SK-N-SH treated with all-trans-retinoic acid at 6 μM for 48 hours (cell line): Measurements from ENCODE around the gene TSKS.

Source experiments
- ATAC-seq: fragments of 200-7000 bp; cut with Tn5 transposase; 3 replicates; pipeline ENCODE4 v1.9.1; 2020; ENCODE audit warnings: mild to moderate bottlenecking, moderate library complexity
- ARNTL ChIP-seq: fragments of 450-650 bp; formaldehyde crosslinking; IDR thresholded peaks from 2 replicates; pipeline ENCODE4 v1.5.0; 2020; ENCODE audit warnings: low read depth, mild to moderate bottlenecking, moderate library complexity, borderline replicate concordance
- BACH2 ChIP-seq: fragments of 250-450 bp; sonication (Bioruptor Pico); IDR thresholded peaks from 2 replicates; pipeline ENCODE4 v1.9.0; 2021; ENCODE audit warnings: mild to moderate bottlenecking, borderline replicate concordance
- CREB5 ChIP-seq: fragments of 250-450 bp; sonication (Bioruptor Pico); IDR thresholded peaks from 2 replicates; pipeline ENCODE4 v1.5.1; 2020; ENCODE audit warnings: low read depth, mild to moderate bottlenecking, moderate library complexity
- CSDC2 ChIP-seq: fragments of 250-450 bp; sonication (Bioruptor Pico); IDR thresholded peaks from 2 replicates; pipeline ENCODE4 v1.5.0; 2020; ENCODE audit warnings: mild to moderate bottlenecking, moderate library complexity
- CSRNP3 ChIP-seq: fragments of 250-450 bp; sonication (Bioruptor Pico); IDR thresholded peaks from 2 replicates; pipeline ENCODE4 v1.5.1; 2021; ENCODE audit warnings: mild to moderate bottlenecking, moderate library complexity
- ESRRG ChIP-seq: fragments of 250-450 bp; sonication (Bioruptor Pico); IDR thresholded peaks from 2 replicates; pipeline ENCODE4 v1.6.1; 2021; ENCODE audit warnings: mild to moderate bottlenecking
- GLIS3 ChIP-seq: fragments of 250-450 bp; sonication (Bioruptor Pico); IDR thresholded peaks from 2 replicates; pipeline ENCODE4 v1.5.0; 2020; ENCODE audit warnings: mild to moderate bottlenecking, moderate library complexity
- ISL1 ChIP-seq: fragments of 250-450 bp; sonication (Bioruptor Pico); IDR thresholded peaks from 2 replicates; pipeline ENCODE4 v2.1.2; 2022; ENCODE audit warnings: mild to moderate bottlenecking, moderate library complexity
- OSR1 ChIP-seq: fragments of 250-450 bp; sonication (Bioruptor Pico); IDR thresholded peaks from 2 replicates; pipeline ENCODE4 v1.8.0; 2022; ENCODE audit warnings: moderate library complexity, mild to moderate bottlenecking, inconsistent platforms
- PATZ1 ChIP-seq: fragments of 250-450 bp; sonication (Bioruptor Pico); IDR thresholded peaks from 2 replicates; pipeline ENCODE4 v1.8.0; 2020; ENCODE audit warnings: mild to moderate bottlenecking, moderate library complexity, borderline replicate concordance
- POU6F1 ChIP-seq: fragments of 250-450 bp; sonication (Bioruptor Pico); IDR thresholded peaks from 2 replicates; pipeline ENCODE4 v1.8.0; 2021; ENCODE audit warnings: low read depth, mild to moderate bottlenecking, moderate library complexity, borderline replicate concordance
- PPARA ChIP-seq: fragments of 250-450 bp; sonication (Bioruptor Pico); IDR thresholded peaks from 2 replicates; pipeline ENCODE4 v1.5.0; 2020; ENCODE audit warnings: mild to moderate bottlenecking, borderline replicate concordance
- RARB ChIP-seq: fragments of 250-450 bp; sonication (Bioruptor Pico); IDR thresholded peaks from 2 replicates; pipeline ENCODE4 v1.8.0; 2021; ENCODE audit warnings: mild to moderate bottlenecking, moderate library complexity
- SNAI2 ChIP-seq: fragments of 250-450 bp; sonication (Bioruptor Pico); IDR thresholded peaks from 2 replicates; pipeline ENCODE4 v1.5.0; 2020; ENCODE audit warnings: mild to moderate bottlenecking, moderate library complexity
- TOX ChIP-seq: fragments of 250-450 bp; sonication (Bioruptor Pico); IDR thresholded peaks from 2 replicates; pipeline ENCODE4 v1.8.0; 2021; ENCODE audit warnings: mild to moderate bottlenecking, moderate library complexity, borderline replicate concordance
- TSHZ2 ChIP-seq: fragments of 250-450 bp; sonication (Bioruptor Pico); IDR thresholded peaks from 2 replicates; pipeline ENCODE4 v1.5.0; 2020; ENCODE audit warnings: mild to moderate bottlenecking, moderate library complexity
- ZC3H10 ChIP-seq: fragments of 250-450 bp; sonication (Bioruptor Pico); IDR thresholded peaks from 2 replicates; pipeline ENCODE4 v1.5.1; 2021; ENCODE audit warnings: mild to moderate bottlenecking, moderate library complexity
- ZFP3 ChIP-seq: fragments of 250-450 bp; sonication (Bioruptor Pico); IDR thresholded peaks from 2 replicates; pipeline ENCODE4 v1.5.0; 2020; ENCODE audit warnings: mild to moderate bottlenecking, moderate library complexity
- ZFP30 ChIP-seq: fragments of 450-650 bp; formaldehyde crosslinking; IDR thresholded peaks from 2 replicates; pipeline ENCODE4 v1.5.0; 2022; ENCODE audit warnings: mild to moderate bottlenecking, moderate library complexity
- ZNF565 ChIP-seq: fragments of 450-650 bp; formaldehyde crosslinking; conservative IDR thresholded peaks from 2 replicates; pipeline ENCODE4 v1.5.0; 2020; ENCODE audit warnings: low read depth, mild to moderate bottlenecking, moderate library complexity
- ZNF70 ChIP-seq: fragments of 450-650 bp; formaldehyde crosslinking; IDR thresholded peaks from 2 replicates; pipeline ENCODE4 v1.5.0; 2020; ENCODE audit warnings: mild to moderate bottlenecking, moderate library complexity
- ZNF8 ChIP-seq: fragments of 450-650 bp; formaldehyde crosslinking; IDR thresholded peaks from 2 replicates; pipeline ENCODE4 v1.5.0; 2020; ENCODE audit warnings: mild to moderate bottlenecking, moderate library complexity

TSKS gene

GRCh38 chr19:49791776-49792445 lies 28.8 kb upstream of the TSKS start:
- TF ChIP-seq ISL1 (CRISPR knock-in tag) (no peak), CREB5 (no peak), ZC3H10 (CRISPR knock-in tag) (no peak), TSHZ2 (CRISPR knock-in tag) (no peak), POU6F1 (no peak)
- no peak for ATAC-seq

GRCh38 chr19:49790866-49791265 lies 27.8 kb upstream of the TSKS start:
- TF ChIP-seq ZFP3 (CRISPR knock-in tag), result no peak
- TF ChIP-seq, all 23 proteins: peak for 0
- ATAC-seq, result no peak

GRCh38 chr19:49788857-49789256 lies 25.8 kb upstream of the TSKS start:
- ATAC-seq, result no peak
- TF ChIP-seq RARB (CRISPR knock-in tag) (no peak), ZFP3 (CRISPR knock-in tag) (no peak)

- TF ChIP-seq PATZ1 (no peak), ZFP3 (CRISPR knock-in tag) (no peak), CREB5 (no peak), SNAI2 (no peak), ARNTL (CRISPR knock-in tag) (no peak), CSDC2 (CRISPR knock-in tag) (no peak), OSR1 (CRISPR knock-in tag) (no peak), ZNF70 (CRISPR knock-in tag) (no peak), RARB (CRISPR knock-in tag) (no peak), ZNF565 (CRISPR knock-in tag) (no peak), TOX (CRISPR knock-in tag) (no peak), ESRRG (CRISPR knock-in tag) (no peak), CSRNP3 (no peak), ISL1 (CRISPR knock-in tag) (no peak), GLIS3 (CRISPR knock-in tag) (no peak), BACH2 (no peak), PPARA (CRISPR knock-in tag) (no peak), ZNF8 (no peak), TSHZ2 (CRISPR knock-in tag) (no peak), ZFP30 (no peak)
- ATAC-seq, result no peak
Observed at GRCh38 chr19:49787746-49788145, 24.6 kb upstream of the TSKS start.
